Cardiac fibroblast (primary cell): ENCODE measurements around the gene ASAP2.

Experiments
- DNase-seq, 2 donors: peaks; one replicate each; pipeline versions ENCODE4 v3.0.0 to v3.0.0-alpha.2; 2010; ENCODE audit warnings: low read depth in 2 of 2
- H3K4me3 ChIP-seq, 2 donors: replicated peaks in 1 of 2; 1 replicate in 1 of 2; 2 replicates in 1 of 2; pipeline ENCODE4 v1.5.1; 2011; ENCODE audit warnings: low read depth in 2 of 2, low read length in 2 of 2, mild to moderate bottlenecking in 2 of 2, moderate library complexity in 1 of 2
- TF ChIP-seq, protein P1 (sequence below): IDR thresholded peaks from one replicate; pipeline ENCODE4 v1.5.1; 2011; ENCODE audit warnings: low read depth, mild to moderate bottlenecking, low read length, inconsistent platforms

Gene ASAP2

DNA sequence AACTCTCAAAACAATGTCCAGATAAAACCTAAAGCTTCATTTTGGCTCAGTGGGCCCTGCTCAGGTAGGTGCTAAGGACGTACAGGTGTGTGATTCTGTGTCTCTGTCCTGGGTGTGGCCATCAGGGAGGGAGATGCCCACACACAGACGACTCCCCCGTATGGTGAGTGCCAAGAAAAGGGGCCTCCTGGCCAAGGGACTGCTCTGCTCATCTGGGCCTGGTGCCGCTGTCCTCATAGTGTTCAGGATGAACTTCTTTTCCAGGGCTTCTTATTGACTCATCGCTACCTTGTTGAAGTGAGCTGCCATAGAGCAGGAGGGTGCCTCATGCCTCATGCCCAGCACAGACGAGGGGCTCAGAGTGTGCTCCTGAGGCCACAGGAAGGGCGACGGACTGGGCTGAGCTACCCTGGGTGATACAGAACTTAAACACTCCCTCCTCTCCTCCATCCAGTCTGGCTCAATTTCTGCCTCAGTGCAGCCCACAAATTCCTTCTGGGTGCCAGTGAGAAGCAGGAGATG lies 158.9 kb downstream of the ASAP2 start:
- TF ChIP-seq, protein P1, sequence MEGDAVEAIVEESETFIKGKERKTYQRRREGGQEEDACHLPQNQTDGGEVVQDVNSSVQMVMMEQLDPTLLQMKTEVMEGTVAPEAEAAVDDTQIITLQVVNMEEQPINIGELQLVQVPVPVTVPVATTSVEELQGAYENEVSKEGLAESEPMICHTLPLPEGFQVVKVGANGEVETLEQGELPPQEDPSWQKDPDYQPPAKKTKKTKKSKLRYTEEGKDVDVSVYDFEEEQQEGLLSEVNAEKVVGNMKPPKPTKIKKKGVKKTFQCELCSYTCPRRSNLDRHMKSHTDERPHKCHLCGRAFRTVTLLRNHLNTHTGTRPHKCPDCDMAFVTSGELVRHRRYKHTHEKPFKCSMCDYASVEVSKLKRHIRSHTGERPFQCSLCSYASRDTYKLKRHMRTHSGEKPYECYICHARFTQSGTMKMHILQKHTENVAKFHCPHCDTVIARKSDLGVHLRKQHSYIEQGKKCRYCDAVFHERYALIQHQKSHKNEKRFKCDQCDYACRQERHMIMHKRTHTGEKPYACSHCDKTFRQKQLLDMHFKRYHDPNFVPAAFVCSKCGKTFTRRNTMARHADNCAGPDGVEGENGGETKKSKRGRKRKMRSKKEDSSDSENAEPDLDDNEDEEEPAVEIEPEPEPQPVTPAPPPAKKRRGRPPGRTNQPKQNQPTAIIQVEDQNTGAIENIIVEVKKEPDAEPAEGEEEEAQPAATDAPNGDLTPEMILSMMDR, result no peak
- H3K4me3 ChIP-seq, result no peak overlapping the region
- DNase-seq, result no peak

DNA sequence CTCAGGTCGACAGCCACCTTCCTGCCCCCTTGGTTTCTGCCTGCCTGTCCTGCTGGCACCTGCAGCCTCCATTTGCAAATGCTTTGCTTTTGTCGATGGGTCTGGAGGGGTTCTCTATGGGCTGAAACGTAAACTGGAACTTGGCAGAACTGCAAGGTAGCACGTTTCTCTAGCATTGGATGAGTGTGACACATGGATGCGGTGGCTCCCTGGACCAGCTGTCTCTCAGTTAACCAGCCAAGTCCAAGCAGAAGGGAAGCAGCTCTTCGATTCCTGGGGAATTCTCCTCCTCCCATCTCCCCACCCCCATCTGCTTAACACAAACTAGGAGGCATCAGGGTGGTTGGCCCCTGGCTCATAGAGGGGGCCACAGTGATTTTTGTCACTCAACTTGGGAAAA lies 159.4 kb downstream of the ASAP2 start:
- no peak overlapping the region for H3K4me3 ChIP-seq
- TF ChIP-seq, protein P1, result no peak
- no peak for DNase-seq

DNA sequence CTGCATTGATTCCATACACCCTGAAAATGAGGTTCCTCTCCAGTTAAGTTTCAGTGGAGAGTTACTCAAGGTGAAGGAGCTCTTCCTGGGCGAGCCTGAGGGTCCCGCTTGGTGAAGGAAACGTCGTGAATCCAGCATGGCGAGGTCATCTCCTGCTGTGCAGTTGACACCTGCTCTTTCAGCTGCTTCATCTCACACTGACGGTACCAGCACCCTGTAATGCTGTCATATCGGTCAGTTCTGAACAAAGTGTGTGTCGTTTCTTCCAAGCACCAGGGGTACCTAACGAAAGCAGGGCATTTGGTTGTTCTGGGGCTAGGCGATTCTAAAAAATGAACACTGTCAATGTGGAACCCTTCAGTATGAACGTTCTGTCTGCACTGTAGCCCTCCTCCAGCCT lies 164.1 kb downstream of the ASAP2 start:
- TF ChIP-seq, protein P1, result no peak
- DNase-seq, result no peak
- no peak overlapping the region for H3K4me3 ChIP-seq

DNA sequence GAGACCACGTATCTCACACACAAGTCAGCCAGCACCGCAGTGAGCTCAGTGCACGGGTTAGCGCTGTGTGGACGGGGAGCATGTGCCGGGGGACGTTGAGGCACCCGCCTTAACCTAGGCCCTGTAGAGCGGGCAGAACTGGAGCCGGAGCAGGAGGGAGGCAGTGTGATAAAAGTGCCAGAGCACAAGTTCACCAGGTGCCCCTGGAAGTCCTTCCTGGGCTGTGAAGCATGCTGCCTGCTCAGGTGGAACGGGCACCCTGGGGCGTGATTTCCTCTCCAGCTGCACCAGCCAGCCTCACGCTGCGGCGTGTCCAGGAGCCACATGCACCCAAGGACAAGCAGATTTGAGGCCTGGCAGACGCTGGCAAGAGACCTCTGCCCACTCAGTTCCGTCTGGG lies 166.4 kb downstream of the ASAP2 start:
- TF ChIP-seq, protein P1, result no peak
- DNase-seq, result no peak
- no peak overlapping the region for H3K4me3 ChIP-seq

DNA sequence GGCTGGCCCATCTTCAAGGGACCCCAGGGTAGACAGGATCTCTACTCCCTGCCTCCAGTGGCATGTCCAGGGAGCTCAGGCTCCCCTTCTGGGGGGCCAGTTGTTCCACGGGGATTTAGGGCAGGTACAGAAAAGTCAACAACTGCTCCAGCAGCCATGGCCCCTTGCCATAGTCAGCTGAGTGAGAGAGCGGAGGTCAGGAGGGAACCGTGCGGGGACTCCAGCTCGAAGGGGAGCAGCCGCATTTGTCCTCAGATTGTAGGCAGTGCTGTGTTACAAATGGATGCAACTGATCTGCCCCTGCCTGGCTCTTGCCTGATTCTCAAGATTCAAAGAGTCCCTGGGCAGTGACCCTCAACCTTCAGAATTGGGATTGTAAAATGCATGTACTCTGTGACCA lies 166.9 kb downstream of the ASAP2 start:
- TF ChIP-seq, protein P1, result no peak
- no peak for DNase-seq
- H3K4me3 ChIP-seq, result no peak overlapping the region

DNA sequence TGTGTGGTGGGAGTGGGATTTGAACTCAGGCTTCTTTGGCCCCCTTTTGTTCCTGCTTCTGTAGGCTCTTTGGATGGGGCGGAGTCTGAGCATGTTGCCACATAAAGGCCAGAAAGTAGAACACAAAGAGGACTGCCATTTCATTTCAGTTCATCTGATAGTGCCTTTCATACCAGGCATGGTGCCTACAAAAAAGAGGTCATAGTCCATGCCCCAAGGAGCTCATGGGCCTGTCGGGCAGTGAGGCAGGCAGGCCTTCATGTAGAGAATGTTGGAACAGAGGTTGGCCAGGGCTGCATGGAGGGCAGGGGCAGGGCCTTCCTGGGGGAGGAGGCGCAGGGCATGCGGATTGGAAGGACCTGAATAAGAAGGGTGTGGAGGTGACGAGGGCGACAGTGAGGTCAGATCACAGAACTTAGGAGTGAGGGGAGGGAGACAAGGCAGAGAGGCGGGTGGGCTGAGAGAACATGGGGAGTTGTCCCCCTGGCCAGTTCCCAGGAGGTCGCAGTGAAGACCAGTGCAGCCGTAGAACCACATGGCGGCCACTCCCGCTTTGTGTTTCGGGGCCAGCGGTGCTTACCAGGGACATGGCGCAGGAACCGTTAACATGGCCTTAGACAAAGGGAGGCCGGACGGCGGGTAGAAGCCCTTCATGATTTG lies 167.6 kb downstream of the ASAP2 start:
- TF ChIP-seq, protein P1, result no peak
- no peak overlapping the region for H3K4me3 ChIP-seq
- DNase-seq, result no peak
